Measurements from ENCODE around the gene VAT1L. TPM values are rescaled to one million over a fixed set of nuclear protein-coding genes. Genes with fewer than 3 reads are reported as not detected.

Gene VAT1L
- total and polyA plus RNA-seq, 2 donors (not counting 3 experiments of a cell fraction or from before 2014, with no cell fraction given) = 0.46 to 1.5 TPM

- Histone ChIP-seq H3K27me3 (ENCODE audit: control insufficient read depth in 2 of 2, insufficient read depth in 2 of 2, low read length in 2 of 2) (peaks cover 0 to 3% of the 10 kb centered on the region in 2 experiments), H3K9me3 (replicated peaks; ENCODE audit: control insufficient read depth, insufficient read depth, low read length) (no peaks in the 10 kb centered on the region), H3K9me1 (replicated peaks; ENCODE audit: control insufficient read depth, extremely low read depth, insufficient read depth, low read length) (no peaks in the 10 kb centered on the region), H3K4me1 (ENCODE audit: control insufficient read depth, extremely low read depth, insufficient read depth, low read length) (peaks cover 11% of the 10 kb centered on the region), H3K36me3 (ENCODE audit: control insufficient read depth in 2 of 2, extremely low read depth in 1 of 2, insufficient read depth in 2 of 2, low read length in 2 of 2) (no peaks in the 10 kb centered on the region), H4K20me1 (replicated peaks; ENCODE audit: control insufficient read depth, extremely low read depth, insufficient read depth, low read length) (no peaks in the 10 kb centered on the region), H3K27ac (ENCODE audit: insufficient read depth, low read depth, low read length) (no peak overlapping the region), H3K79me2 (ENCODE audit: control insufficient read depth, insufficient read depth, low read length) (no peaks in the 10 kb centered on the region), H3K9ac (replicated peaks; ENCODE audit: extremely low read depth, insufficient read depth, low read length) (no peak overlapping the region), H3K4me2 (ENCODE audit: insufficient read depth, low read length) (no peak overlapping the region), H2AFZ (ENCODE audit: low read depth, low read length) (no peak overlapping the region), H3K4me3 (replicated peaks in 1 of 3; ENCODE audit: insufficient read depth in 1 of 3, low read depth in 1 of 3, low read length in 3 of 3) (no peak overlapping the region)
- intact Hi-C loops (cut with micrococcal nuclease) (no loop called here), dilution Hi-C loops (cut with MboI; ENCODE audit: extremely low pct_ligation_motif_present, low sequenced_read_pairs) (no loop called here)
- BruUV-seq (replicated peaks) = no TSS peak
- no peak for DNase-seq (ENCODE audit: low read depth, low spot score)
- POLR2A ChIA-PET = no interaction called here
- FAIRE-seq = no peak
- TF ChIP-seq POLR2A (IDR thresholded peaks at IDR 0.05; ENCODE audit: low read depth, low read length) = no peak
- no peak for TF ChIP-seq MAX (IDR thresholded peaks at IDR 0.05; ENCODE audit: insufficient read depth, insufficient read length)
- no peak for TF ChIP-seq JUN (IDR thresholded peaks at IDR 0.05; ENCODE audit: borderline replicate concordance, insufficient read depth, insufficient read length, low read depth)
- TF ChIP-seq MYC (IDR thresholded peaks at IDR 0.05; ENCODE audit: low read depth, low read length) = no peak
- no peak for TF ChIP-seq FOS (IDR thresholded peaks at IDR 0.05; ENCODE audit: borderline replicate concordance, insufficient read depth, low read length)
- no peak for TF ChIP-seq GATA2 (IDR thresholded peaks at IDR 0.05; ENCODE audit: insufficient read depth, insufficient read length, low read depth, low read length)
- CTCF ChIA-PET = interaction anchor here (0.7 kb wide), 1 partner anchor 212 kb away, joined by 5 read pairs; no protein-coding TSS in a partner anchor
Observed at GRCh38 chr16:77874347-77874746, 86.0 kb downstream of the VAT1L start.

DNA sequence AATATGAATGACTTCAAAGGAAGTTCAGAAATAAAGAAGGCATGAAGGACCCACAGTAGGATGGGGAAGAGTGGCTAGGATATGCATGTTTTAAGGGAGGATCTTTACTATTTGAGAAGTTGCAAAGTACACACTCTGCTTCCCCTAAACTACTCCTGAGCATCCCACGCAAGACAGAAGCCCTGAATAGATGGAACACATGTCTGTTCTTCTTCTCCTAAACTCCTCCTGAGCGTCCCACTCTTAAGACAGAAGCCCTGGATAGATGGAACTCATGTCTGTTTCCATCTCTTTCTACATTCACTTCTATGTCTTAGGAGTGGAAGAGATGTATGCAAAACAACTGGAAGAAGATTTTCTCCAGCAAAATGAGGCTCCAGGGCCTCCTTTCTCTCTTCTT is 88.4 kb downstream of the VAT1L start:
- FAIRE-seq = no peak
- dilution Hi-C loops (cut with MboI; ENCODE audit: extremely low pct_ligation_motif_present, low sequenced_read_pairs) (no loop called here), intact Hi-C loops (cut with micrococcal nuclease) (loop anchor here (1.0 to 5.0 kb wide), 4 partner anchors 42 to 282 kb away; partner anchors contain the start of genes NUDT7 and VAT1L)

More for the DNA sequence above, 88.4 kb downstream of the VAT1L start:
- no peaks in the 10 kb centered on the region for H3K79me2 ChIP-seq (ENCODE audit: control insufficient read depth, insufficient read depth, low read length)
- no peaks in the 10 kb centered on the region for H3K27me3 ChIP-seq (ENCODE audit: control insufficient read depth in 2 of 2, insufficient read depth in 2 of 2, low read length in 2 of 2)
- POLR2A ChIA-PET = interaction anchor here (0.9 kb wide), 1 partner anchor 42 kb away, joined by 5 read pairs; no protein-coding TSS in a partner anchor
- H2AFZ ChIP-seq (ENCODE audit: low read depth, low read length) = no peak overlapping the region
- no peaks in the 10 kb centered on the region for H3K9me1 ChIP-seq (replicated peaks; ENCODE audit: control insufficient read depth, extremely low read depth, insufficient read depth, low read length)
- no peaks in the 10 kb centered on the region for H3K36me3 ChIP-seq (ENCODE audit: control insufficient read depth in 2 of 2, extremely low read depth in 1 of 2, insufficient read depth in 2 of 2, low read length in 2 of 2)
- DNase-seq (ENCODE audit: low read depth, low spot score) = no peak
- CTCF ChIA-PET = no interaction called here
- no peak overlapping the region for H3K9ac ChIP-seq (replicated peaks; ENCODE audit: extremely low read depth, insufficient read depth, low read length)
- no peak overlapping the region for H3K4me2 ChIP-seq (ENCODE audit: insufficient read depth, low read length)
- H3K9me3 ChIP-seq (replicated peaks; ENCODE audit: control insufficient read depth, insufficient read depth, low read length) = no peaks in the 10 kb centered on the region
- no peak overlapping the region for H3K27ac ChIP-seq (ENCODE audit: insufficient read depth, low read depth, low read length)
- no peaks in the 10 kb centered on the region for H4K20me1 ChIP-seq (replicated peaks; ENCODE audit: control insufficient read depth, extremely low read depth, insufficient read depth, low read length)
- H3K4me1 ChIP-seq (ENCODE audit: control insufficient read depth, extremely low read depth, insufficient read depth, low read length) = peaks cover 9% of the 10 kb centered on the region
- TF ChIP-seq MAX (IDR thresholded peaks at IDR 0.05; ENCODE audit: insufficient read depth, insufficient read length) (no peak), FOS (IDR thresholded peaks at IDR 0.05; ENCODE audit: borderline replicate concordance, insufficient read depth, low read length) (no peak), POLR2AphosphoS5 (IDR thresholded peaks at IDR 0.05; ENCODE audit: insufficient read depth, low read depth, low read length) (no peak), GATA2 (IDR thresholded peaks at IDR 0.05; ENCODE audit: insufficient read depth, insufficient read length, low read depth, low read length) (no peak), POLR2A (IDR thresholded peaks at IDR 0.05; ENCODE audit: low read depth, low read length) (no peak), MYC (IDR thresholded peaks at IDR 0.05; ENCODE audit: low read depth, low read length) (no peak), JUN (IDR thresholded peaks at IDR 0.05; ENCODE audit: borderline replicate concordance, insufficient read depth, insufficient read length, low read depth) (no peak), EZH2 (IDR thresholded peaks at IDR 0.05; ENCODE audit: borderline replicate concordance, low read depth, low read length, severe bottlenecking) (no peak)
- TF ChIP-seq, protein P1, sequence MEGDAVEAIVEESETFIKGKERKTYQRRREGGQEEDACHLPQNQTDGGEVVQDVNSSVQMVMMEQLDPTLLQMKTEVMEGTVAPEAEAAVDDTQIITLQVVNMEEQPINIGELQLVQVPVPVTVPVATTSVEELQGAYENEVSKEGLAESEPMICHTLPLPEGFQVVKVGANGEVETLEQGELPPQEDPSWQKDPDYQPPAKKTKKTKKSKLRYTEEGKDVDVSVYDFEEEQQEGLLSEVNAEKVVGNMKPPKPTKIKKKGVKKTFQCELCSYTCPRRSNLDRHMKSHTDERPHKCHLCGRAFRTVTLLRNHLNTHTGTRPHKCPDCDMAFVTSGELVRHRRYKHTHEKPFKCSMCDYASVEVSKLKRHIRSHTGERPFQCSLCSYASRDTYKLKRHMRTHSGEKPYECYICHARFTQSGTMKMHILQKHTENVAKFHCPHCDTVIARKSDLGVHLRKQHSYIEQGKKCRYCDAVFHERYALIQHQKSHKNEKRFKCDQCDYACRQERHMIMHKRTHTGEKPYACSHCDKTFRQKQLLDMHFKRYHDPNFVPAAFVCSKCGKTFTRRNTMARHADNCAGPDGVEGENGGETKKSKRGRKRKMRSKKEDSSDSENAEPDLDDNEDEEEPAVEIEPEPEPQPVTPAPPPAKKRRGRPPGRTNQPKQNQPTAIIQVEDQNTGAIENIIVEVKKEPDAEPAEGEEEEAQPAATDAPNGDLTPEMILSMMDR (IDR thresholded peaks at IDR 0.05; ENCODE audit: extremely low read depth in 1 of 2, insufficient read depth in 1 of 2, low read depth in 1 of 2, low read length in 2 of 2) = no peak
- no TSS peak for BruUV-seq (replicated peaks)
- H3K4me3 ChIP-seq (replicated peaks in 1 of 3; ENCODE audit: insufficient read depth in 1 of 3, low read depth in 1 of 3, low read length in 3 of 3) = no peak overlapping the region
